Measurements from ENCODE around the gene PPCS.
"Not testable (repeated sequence)": the region's sequence is repeated elsewhere in the genome, so short reads cannot be mapped to it uniquely, and the experiment has no call there.

Gene PPCS

GRCh38 chr1:42476605-42477004, 20.3 kb downstream of the PPCS start:
- TF ChIP-seq ZFP69B (tag by site-specific recombination; IDR thresholded peaks at IDR 0.05) (no peak), ZNF140 (tag by site-specific recombination; IDR thresholded peaks at IDR 0.05) (no peak), ZNF132 (tag by site-specific recombination; IDR thresholded peaks at IDR 0.05; ENCODE audit: borderline replicate concordance) (no peak), ZFP37 (tag by site-specific recombination; IDR thresholded peaks at IDR 0.05) (no peak), ZNF433 (tag by site-specific recombination; IDR thresholded peaks at IDR 0.05; ENCODE audit: low read depth) (no peak), ZNF791 (tag by site-specific recombination; IDR thresholded peaks at IDR 0.05) (no peak), ZBTB17 (tag by site-specific recombination; IDR thresholded peaks at IDR 0.05) (no peak), ZNF600 (tag by site-specific recombination; IDR thresholded peaks at IDR 0.05) (no peak), ZNF280D (tag by site-specific recombination; IDR thresholded peaks at IDR 0.05) (no peak), ZXDB (tag by site-specific recombination; IDR thresholded peaks at IDR 0.05) (no peak), ZNF521 (tag by site-specific recombination; IDR thresholded peaks at IDR 0.05) (no peak), SP2 (tag by site-specific recombination; IDR thresholded peaks at IDR 0.05) (no peak)
- TF ChIP-seq, protein P1, sequence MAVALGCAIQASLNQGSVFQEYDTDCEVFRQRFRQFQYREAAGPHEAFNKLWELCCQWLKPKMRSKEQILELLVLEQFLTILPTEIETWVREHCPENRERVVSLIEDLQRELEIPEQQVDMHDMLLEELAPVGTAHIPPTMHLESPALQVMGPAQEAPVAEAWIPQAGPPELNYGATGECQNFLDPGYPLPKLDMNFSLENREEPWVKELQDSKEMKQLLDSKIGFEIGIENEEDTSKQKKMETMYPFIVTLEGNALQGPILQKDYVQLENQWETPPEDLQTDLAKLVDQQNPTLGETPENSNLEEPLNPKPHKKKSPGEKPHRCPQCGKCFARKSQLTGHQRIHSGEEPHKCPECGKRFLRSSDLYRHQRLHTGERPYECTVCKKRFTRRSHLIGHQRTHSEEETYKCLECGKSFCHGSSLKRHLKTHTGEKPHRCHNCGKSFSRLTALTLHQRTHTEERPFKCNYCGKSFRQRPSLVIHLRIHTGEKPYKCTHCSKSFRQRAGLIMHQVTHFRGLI (tag by site-specific recombination; IDR thresholded peaks at IDR 0.05), result no peak
- TF ChIP-seq, protein P2, sequence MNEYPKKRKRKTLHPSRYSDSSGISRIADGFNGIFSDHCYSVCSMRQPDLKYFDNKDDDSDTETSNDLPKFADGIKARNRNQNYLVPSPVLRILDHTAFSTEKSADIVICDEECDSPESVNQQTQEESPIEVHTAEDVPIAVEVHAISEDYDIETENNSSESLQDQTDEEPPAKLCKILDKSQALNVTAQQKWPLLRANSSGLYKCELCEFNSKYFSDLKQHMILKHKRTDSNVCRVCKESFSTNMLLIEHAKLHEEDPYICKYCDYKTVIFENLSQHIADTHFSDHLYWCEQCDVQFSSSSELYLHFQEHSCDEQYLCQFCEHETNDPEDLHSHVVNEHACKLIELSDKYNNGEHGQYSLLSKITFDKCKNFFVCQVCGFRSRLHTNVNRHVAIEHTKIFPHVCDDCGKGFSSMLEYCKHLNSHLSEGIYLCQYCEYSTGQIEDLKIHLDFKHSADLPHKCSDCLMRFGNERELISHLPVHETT (tag by site-specific recombination; IDR thresholded peaks at IDR 0.05), result no peak
- TF ChIP-seq, protein P3, sequence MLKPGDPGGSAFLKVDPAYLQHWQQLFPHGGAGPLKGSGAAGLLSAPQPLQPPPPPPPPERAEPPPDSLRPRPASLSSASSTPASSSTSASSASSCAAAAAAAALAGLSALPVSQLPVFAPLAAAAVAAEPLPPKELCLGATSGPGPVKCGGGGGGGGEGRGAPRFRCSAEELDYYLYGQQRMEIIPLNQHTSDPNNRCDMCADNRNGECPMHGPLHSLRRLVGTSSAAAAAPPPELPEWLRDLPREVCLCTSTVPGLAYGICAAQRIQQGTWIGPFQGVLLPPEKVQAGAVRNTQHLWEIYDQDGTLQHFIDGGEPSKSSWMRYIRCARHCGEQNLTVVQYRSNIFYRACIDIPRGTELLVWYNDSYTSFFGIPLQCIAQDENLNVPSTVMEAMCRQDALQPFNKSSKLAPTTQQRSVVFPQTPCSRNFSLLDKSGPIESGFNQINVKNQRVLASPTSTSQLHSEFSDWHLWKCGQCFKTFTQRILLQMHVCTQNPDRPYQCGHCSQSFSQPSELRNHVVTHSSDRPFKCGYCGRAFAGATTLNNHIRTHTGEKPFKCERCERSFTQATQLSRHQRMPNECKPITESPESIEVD (tag by site-specific recombination; IDR thresholded peaks at IDR 0.05), result no peak
- TF ChIP-seq, protein P4, sequence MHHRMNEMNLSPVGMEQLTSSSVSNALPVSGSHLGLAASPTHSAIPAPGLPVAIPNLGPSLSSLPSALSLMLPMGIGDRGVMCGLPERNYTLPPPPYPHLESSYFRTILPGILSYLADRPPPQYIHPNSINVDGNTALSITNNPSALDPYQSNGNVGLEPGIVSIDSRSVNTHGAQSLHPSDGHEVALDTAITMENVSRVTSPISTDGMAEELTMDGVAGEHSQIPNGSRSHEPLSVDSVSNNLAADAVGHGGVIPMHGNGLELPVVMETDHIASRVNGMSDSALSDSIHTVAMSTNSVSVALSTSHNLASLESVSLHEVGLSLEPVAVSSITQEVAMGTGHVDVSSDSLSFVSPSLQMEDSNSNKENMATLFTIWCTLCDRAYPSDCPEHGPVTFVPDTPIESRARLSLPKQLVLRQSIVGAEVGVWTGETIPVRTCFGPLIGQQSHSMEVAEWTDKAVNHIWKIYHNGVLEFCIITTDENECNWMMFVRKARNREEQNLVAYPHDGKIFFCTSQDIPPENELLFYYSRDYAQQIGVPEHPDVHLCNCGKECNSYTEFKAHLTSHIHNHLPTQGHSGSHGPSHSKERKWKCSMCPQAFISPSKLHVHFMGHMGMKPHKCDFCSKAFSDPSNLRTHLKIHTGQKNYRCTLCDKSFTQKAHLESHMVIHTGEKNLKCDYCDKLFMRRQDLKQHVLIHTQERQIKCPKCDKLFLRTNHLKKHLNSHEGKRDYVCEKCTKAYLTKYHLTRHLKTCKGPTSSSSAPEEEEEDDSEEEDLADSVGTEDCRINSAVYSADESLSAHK (tag by site-specific recombination; IDR thresholded peaks at IDR 0.05), result no peak
- ChIA-PET CTCF (no interaction called here), POLR2A (no interaction called here)
- no peaks in the 10 kb centered on the region for H3K4me1 ChIP-seq (ENCODE audit: control insufficient read depth, insufficient read depth, low read length)
- H3K36me3 ChIP-seq (ENCODE audit: control insufficient read depth in 2 of 2, insufficient read depth in 1 of 2, low read length in 2 of 2), result no peaks in the 10 kb centered on the region
- H3K27ac ChIP-seq (ENCODE audit: extremely low read depth, low read depth, low read length), result no peak overlapping the region
- no peaks in the 10 kb centered on the region for H3K9me3 ChIP-seq (ENCODE audit: control insufficient read depth, insufficient read depth, low read depth, low read length)
- H3K4me3 ChIP-seq (ENCODE audit: low read depth, low read length), result no peak overlapping the region

DNA sequence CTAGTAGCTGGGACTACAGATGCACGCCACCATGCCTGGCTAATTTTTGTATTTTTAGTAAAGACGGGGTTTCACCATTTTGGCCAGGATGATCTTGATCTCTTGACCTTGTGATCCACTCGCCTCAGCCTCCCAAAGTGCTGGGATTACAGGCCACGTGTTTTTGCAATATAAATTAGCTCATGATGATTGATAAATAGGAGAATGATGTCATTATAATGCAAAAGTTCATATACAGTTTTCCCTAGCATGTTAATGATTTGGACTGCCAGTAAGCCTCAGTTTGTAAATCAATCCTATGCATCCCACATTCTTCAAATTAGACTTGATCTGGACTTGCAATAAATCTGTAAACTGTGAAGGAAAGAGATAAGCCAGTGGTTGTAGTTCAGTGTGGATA, 21.0 kb downstream of the PPCS start:
- POLR2A ChIA-PET, result not testable (repeated sequence)

More for the DNA sequence above, 21.0 kb downstream of the PPCS start:
- CTCF ChIA-PET; H3K9me3 ChIP-seq (ENCODE audit: control insufficient read depth, insufficient read depth, low read depth, low read length); H3K36me3 ChIP-seq (ENCODE audit: control insufficient read depth in 2 of 2, insufficient read depth in 1 of 2, low read length in 2 of 2); H3K4me3 ChIP-seq (ENCODE audit: low read depth, low read length); H3K27ac ChIP-seq (ENCODE audit: extremely low read depth, low read depth, low read length); H3K4me1 ChIP-seq (ENCODE audit: control insufficient read depth, insufficient read depth, low read length): not testable (repeated sequence)
- TF ChIP-seq ATF2 (tag by site-specific recombination; IDR thresholded peaks at IDR 0.05; ENCODE audit: low read depth), result peak; percentile 69

Data from HEK293 (cell line).